Activated CD4-positive, CD25-positive, alpha-beta regulatory T cell treated with anti-CD3 and anti-CD28 coated beads, Interleukin-2, amount 50 U/mL, for 72 hours (primary cell): ENCODE results near the gene NFIB.

Experiments used
- DNase-seq: peaks from one replicate; pipeline ENCODE4 v3.0.0; 2021

Gene NFIB

DNA sequence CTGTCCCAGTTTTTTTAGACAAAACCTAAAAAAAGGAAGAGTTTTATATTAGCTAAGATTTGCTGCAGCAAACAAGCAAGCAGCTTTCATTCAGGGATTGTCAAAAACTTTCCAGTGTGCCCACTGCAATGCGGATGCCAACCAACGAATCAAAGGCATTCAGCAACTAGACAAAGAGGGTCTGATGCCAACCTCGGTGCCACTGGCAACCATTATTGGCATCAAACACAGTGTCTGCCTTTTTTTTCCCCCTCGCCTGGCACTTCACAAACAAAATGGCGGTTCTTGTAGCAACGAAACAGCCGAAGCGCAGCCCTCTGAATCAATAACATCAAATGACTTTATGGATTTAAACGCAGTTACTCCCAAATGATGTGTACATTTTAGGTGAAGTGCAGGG is 10.4 kb downstream of the NFIB start:
- DNase-seq: no peak

DNA sequence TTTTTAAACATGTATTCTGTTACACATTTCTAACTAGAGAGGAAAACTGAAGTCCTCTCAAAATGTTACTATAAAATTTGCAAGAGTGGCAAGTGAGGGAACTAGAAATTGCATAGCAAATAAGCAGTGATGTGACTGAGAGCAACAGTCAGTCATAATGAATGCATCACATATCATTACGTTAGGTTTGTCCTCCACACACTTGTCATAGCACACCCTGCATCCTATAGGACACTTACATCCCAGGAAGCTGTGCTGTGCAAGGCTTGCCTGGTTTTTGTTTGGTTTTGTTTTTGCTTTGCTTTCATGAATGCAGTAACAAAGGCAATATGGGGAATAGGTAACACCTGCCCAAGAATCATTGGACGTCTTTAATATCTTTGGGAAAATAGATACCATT is 10.8 kb downstream of the NFIB start:
- DNase-seq: no peak

GRCh38 chr9:14302405-14302804 is 11.5 kb downstream of the NFIB start:
- DNase-seq: no peak

DNA sequence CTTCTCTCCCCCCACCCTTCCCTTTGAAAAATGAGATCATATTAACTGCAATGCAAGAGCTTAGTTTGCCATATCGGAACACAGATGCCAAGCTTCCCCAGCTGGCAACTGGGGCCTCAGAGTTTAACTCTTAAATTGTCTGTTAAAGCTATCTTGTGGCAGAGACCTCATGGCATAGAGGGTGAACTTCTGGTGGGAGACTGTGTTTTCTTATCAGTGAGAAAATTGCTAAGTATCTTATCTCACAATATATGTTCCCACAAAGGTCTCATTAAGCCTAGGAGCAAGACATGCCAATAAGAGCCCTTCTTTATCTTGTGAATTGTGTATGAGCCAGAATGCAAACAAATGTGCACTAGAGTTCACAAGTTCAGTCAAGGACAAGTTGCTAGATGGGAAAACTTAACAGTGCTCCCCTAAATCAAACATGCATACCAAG is 12.3 kb downstream of the NFIB start:
- DNase-seq: no peak

GRCh38 chr9:14301006-14301405 is 12.9 kb downstream of the NFIB start:
- no peak for DNase-seq

GRCh38 chr9:14300588-14300987 is 13.4 kb downstream of the NFIB start:
- DNase-seq: no peak

GRCh38 chr9:14300040-14300439 is 13.9 kb downstream of the NFIB start:
- no peak for DNase-seq

- DNase-seq: no peak
Observed at GRCh38 chr9:14298601-14299022, 15.3 kb downstream of the NFIB start.

DNA sequence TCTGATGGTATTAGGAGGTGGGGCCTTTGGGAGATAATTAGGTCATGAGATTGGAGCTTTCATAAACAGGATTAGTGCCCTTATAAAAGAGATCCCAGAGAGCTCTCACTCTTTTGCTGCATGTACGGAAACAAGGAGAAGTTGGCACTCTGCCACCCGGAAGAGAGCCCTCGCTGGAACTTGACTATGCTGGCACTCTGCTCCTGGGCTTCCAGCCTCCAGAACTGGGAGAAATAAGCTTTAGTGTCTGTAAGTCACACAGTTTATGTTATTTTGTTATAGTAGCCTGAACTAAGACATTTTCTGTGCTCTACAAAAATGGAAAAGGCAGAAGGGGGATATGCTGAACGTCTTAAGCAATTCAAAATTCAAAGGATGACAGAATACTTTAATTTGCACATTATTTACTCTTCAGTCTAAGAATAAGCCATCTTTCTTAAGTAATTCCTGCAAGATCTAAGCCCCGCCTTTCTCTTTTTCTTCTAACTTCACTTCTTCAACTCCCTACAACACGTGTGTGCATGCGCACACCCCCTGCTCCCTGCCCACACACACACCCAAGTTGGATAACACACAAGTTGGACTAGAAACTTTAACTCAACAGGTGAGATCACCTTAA is 17.3 kb downstream of the NFIB start:
- no peak for DNase-seq

DNA sequence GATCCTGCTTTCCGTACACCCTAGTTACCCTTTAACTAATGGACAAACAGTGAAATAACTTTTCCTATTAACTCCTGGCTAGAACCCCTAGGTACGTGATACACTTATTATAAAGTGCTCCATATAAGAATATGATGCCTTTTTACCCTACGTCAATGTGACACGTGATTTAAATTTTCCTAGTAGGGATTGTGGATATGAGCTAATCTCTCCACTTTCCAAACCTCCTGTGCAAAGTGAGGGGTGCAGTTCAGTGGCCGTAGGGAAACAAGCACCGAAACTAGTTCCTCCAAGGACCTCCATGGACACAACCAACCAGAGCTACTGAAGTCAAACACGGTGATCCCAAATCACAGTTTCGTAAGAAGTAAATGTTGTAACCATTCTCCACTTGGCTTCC is 19.3 kb downstream of the NFIB start:
- DNase-seq: no peak

- no peak for DNase-seq
Observed at GRCh38 chr9:14293801-14294200, 20.1 kb downstream of the NFIB start.

DNA sequence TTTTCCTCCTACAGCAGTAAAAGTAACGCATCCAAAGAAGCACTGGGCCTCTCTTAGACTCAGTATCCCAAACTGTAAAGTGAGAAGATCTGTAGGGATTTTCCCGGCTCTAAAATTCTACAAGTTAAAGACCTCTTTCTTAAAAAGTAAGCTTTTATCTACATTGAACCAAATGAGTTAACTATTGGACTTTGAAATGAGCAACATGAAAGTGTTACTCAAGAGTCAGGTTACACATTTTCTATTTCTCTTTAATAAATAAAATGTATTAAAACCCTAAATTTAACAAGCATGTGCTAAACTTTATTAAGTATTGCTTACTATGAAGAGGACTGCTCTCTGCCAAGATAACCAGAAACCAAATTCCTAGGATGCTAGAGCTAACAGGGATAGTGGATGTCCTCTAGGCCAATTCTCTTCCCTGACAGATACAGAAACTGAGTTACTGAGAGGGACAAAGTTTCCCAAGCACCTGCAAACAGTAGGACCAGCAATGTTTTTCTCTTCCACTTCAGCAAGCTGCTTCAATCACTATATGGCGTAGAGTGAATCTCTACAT is 21.7 kb downstream of the NFIB start:
- DNase-seq: no peak

DNA sequence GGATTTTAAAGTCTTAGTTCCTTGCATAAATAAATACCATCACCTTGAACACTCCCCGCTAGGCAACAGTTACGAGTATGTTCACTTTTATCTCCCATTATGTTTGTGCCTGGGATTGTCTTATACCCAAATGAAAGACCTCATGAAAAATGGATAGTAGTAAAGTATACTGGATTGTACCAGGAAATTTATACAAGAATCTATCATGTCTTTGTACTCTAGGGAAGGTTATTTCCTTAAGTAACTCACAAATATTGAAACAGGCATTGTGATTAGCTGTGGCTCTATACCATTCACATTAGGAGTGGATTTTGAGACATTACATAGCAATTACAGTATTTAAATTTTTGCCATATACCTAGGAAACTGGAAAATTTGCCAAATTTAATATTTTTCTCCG is 24.0 kb downstream of the NFIB start:
- no peak for DNase-seq

DNA sequence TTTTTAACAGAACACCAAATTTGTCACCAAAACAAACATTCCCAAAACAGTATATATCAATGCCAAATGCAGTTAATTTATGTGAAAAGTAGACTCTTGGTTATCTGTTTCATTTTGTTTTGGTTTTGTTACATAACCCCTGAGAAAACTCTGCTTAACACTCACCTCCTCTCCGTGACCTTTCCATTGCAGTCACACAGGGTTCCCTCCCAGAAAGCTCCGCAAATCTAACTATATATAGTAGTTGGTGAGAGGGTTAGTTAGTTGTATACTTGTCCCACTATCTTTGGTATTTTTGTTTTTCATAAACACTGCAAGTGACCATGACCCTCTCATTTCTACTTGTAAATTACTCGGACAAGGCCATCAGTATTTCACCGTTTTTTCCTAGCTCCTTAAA is 25.5 kb downstream of the NFIB start:
- no peak for DNase-seq

DNA sequence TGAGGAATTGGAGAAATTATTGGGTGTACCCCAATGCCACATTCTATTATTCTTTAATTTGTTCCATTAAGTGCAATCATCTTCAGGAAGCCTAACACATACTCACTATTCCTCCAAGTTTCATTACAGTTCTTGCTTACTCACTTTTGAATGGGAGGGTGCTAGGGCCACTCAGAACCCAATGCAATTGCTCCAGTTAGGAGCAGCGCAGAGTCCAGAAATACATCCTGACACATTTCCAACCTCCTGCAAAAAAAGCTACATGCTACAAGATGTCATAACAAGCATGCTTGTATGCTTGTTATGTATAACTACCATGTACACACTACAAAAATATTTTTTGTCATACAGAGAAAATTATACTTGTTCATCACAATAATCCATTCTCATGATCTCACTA is 27.8 kb downstream of the NFIB start:
- no peak for DNase-seq

DNA sequence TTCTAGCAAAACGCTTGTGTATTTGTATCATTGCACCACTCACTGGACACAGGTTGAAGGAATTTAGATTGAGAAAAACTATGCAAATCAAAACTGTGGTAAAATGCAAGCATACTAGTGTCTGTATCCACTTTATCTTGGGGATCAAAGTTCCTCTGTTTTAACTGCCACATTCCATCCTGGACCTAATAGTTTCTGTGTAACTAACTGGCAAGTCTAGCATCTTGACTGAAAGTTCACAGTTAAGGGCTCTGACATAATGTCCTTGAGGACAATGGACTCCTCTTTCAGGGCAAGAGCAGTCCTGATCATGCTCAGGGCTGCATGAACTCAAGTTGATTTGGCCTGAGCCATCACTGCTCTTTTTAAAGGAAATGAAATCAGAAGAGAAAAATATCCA is 30.7 kb downstream of the NFIB start:
- no peak for DNase-seq

DNA sequence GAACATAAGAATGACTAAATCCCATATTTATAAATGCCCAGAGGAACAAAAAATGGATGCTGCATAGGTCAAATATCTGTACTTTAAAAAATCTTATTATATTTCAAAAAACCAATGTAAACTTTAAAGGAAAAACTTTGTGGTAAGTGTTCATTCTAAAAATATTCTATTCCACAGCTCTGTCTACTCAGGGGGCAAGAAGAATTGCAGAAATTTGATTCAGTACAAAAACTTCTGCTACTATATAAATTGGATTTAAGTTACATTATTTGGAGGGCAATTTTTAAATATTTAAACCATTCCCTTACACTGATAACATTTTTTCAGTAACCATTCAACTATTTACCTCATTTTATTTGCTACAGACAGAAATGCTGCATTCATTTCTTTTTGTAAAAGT is 32.1 kb downstream of the NFIB start:
- no peak for DNase-seq

- no peak for DNase-seq
Observed at GRCh38 chr9:14281136-14281795, 32.7 kb downstream of the NFIB start.

DNA sequence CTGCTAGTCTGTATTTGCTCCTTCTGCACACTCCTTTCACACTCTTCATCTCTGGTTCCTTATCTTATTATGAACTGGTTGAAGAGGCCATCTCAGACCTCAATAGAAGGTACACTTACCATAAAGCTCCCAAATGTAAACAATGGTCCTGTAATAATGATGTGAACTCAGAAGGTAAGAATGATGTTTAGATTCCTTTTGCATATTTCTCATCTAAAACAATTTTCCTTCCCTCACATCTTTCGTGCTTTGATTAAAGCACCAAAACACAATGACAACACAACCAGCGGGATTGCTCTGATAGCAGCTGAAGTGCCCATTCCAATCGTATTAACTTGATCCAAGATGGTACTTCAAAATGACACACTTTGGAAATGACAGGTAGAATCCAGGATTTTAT is 34.3 kb downstream of the NFIB start:
- DNase-seq: no peak

GRCh38 chr9:14278291-14278721 is 35.6 kb downstream of the NFIB start:
- DNase-seq: no peak

DNA sequence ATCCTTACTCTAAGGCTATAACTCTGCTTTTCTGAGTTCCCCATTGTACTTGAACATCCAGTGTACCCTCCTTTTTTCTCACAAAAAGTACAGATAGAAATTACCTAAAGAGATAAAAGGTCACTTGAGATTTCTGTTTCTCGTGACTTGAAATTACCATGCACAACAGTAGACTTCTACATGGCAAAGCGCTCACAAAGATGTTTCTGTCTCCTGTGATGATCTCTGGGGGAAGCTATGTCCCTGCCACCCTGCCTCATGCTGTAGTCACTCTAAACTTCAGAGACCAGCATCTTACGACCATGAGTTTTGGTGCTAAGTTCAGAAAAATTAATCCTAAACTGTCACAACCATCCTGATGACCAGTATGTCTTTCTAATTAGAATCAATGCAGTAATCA is 36.2 kb downstream of the NFIB start:
- DNase-seq: no peak

GRCh38 chr9:14277244-14277643 is 36.7 kb downstream of the NFIB start:
- DNase-seq: no peak

DNA sequence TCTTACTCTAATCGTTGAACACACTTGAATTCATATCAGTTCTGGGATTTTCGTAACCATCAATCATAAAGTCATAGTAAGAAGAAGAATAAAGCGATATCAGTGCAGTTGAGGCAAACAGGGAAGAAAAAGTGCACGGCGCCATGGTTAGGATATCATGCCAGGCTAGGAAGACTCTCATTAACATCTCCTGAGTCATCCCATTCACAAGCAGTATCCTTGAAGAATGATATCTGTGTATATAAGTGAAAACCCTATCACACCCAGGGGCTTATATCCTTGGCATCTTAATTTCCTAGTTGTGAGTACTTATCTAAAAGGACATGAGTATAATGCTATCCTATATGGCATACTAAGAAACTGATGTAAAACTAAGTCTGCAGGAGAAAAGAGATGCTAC is 38.6 kb downstream of the NFIB start:
- no peak for DNase-seq

- DNase-seq: no peak
Observed at GRCh38 chr9:14273696-14274121, 40.2 kb downstream of the NFIB start.
